A673 (cell line): Measurements from ENCODE around the gene TMEM178A.

Experiments used
- CTCF ChIP-seq: fragments of 300-800, 200-600 bp; sonication (generic); conservative IDR thresholded peaks from 2 replicates; pipeline ENCODE4 v1.5.1; 2017; ENCODE audit warnings: low read depth, mild to moderate bottlenecking, antibody characterized with exemption, low read length, moderate library complexity, mixed read lengths
- EZH2 ChIP-seq: fragments of 200-600 bp; sonication (generic); IDR thresholded peaks from 2 replicates; pipeline ENCODE4 v1.6.1; 2017; ENCODE audit warnings: borderline replicate concordance, low read depth, mild to moderate bottlenecking, mixed read lengths, antibody characterized with exemption, low read length; ENCODE audit not compliant: poor library complexity, severe bottlenecking

- TF ChIP-seq CTCF (no peak), EZH2 (no peak)
Measured at GRCh38 chr2:39658371-39658770, 7.3 kb upstream of the TMEM178A start.
